H1 (cell line): ENCODE measurements around the gene TFAP2B. TPM values are rescaled to one million over a fixed set of nuclear protein-coding genes. Genes with fewer than 3 reads are reported as not detected.

ENCODE experiments used
- CTCF ChIA-PET: fragments of 300-600 bp; sonication (Branson Sonifier 250); formaldehyde crosslinking; loops from one replicate; lab custom pipeline; 2021; ENCODE audit not compliant: partially characterized antibody; lab: Charles Lee
- POLR2A ChIA-PET: fragments of 300-600 bp; sonication (Branson Sonifier 250); formaldehyde crosslinking; loops from one replicate; lab custom pipeline; 2021; ENCODE audit warnings: inconsistent platforms; ENCODE audit not compliant: partially characterized antibody; lab: Charles Lee
- DNase-seq, 2 experiments: peaks; one replicate each; pipeline versions ENCODE4 v3.0.0 to v3.0.0-alpha.2; 2010 to 2022; ENCODE audit warnings: low spot score in 2 of 2, low read depth in 1 of 2, mixed read lengths in 1 of 2
- FAIRE-seq: peaks from 2 replicates; lab custom pipeline; 2011; peaks lifted over from hg19 to GRCh38; lab: Jason Lieb, UNC
- H2AFZ ChIP-seq: 2 replicates; pipeline ENCODE4 v1.8.1; 2012; ENCODE audit warnings: low read length, inconsistent platforms
- H2AK5ac ChIP-seq: 2 replicates; pipeline ENCODE4 v1.6.1; 2013; ENCODE audit warnings: low read depth, low read length
- H2BK120ac ChIP-seq: replicated peaks from 2 replicates; pipeline ENCODE3; 2013; ENCODE audit warnings: low read depth, low read length, inconsistent platforms
- H2BK12ac ChIP-seq: 2 replicates; pipeline ENCODE4 v1.6.1; 2013; ENCODE audit warnings: low read depth, low read length
- H2BK15ac ChIP-seq: 2 replicates; pipeline ENCODE4 v1.6.1; 2013; ENCODE audit warnings: low read length
- H2BK20ac ChIP-seq: 2 replicates; pipeline ENCODE4 v1.6.1; 2013; ENCODE audit warnings: low read length
- H2BK5ac ChIP-seq: 2 replicates; pipeline ENCODE4 v1.6.1; 2013; ENCODE audit warnings: low read depth, low read length
- H3K14ac ChIP-seq: 2 replicates; pipeline ENCODE4 v1.6.1; 2013; ENCODE audit warnings: inconsistent platforms; ENCODE audit not compliant: insufficient read length
- H3K18ac ChIP-seq: 2 replicates; pipeline ENCODE4 v1.6.1; 2013; ENCODE audit warnings: low read length; ENCODE audit errors: extremely low read depth
- H3K23ac ChIP-seq: 2 replicates; pipeline ENCODE4 v1.6.1; 2013; ENCODE audit warnings: inconsistent platforms; ENCODE audit not compliant: insufficient read length
- H3K23me2 ChIP-seq: 2 replicates; pipeline ENCODE4 v1.6.1; 2013; ENCODE audit warnings: low read depth, low read length
- H3K27ac ChIP-seq: 2 replicates; pipeline ENCODE4 v1.6.1; 2011; ENCODE audit warnings: low read depth, low read length, inconsistent platforms
- H3K27me3 ChIP-seq, 4 experiments: replicated peaks in 1 of 4; 1 replicate in 1 of 4; 2 replicates in 3 of 4; pipeline versions ENCODE4 v1.6.1 to v1.8.1; 2011 to 2013; ENCODE audit warnings: low read length in 3 of 4, mild to moderate bottlenecking in 3 of 4, inconsistent platforms in 2 of 4, mixed read lengths in 2 of 4, moderate library complexity in 1 of 4; ENCODE audit not compliant: control insufficient read depth in 3 of 4, insufficient read depth in 3 of 4; ENCODE audit errors: extremely low read depth in 1 of 4
- H3K36me3 ChIP-seq, 4 experiments: 2 replicates each; pipeline versions ENCODE4 v1.6.1 to v1.8.1; 2011 to 2013; ENCODE audit warnings: mild to moderate bottlenecking in 4 of 4, low read length in 3 of 4, moderate library complexity in 2 of 4, control low read depth in 1 of 4, inconsistent platforms in 1 of 4; ENCODE audit not compliant: insufficient read depth in 4 of 4, control insufficient read depth in 2 of 4
- H3K4ac ChIP-seq: replicated peaks from 2 replicates; pipeline ENCODE3; 2013; ENCODE audit warnings: low read length, low read depth, mixed read lengths, inconsistent platforms; ENCODE audit not compliant: insufficient read length
- H3K4me1 ChIP-seq, 4 experiments: replicated peaks in 1 of 4; 1 replicate in 1 of 4; 2 replicates in 3 of 4; pipeline versions ENCODE4 v1.6.1 to v1.8.1; 2011 to 2013; ENCODE audit warnings: low read length in 3 of 4, inconsistent platforms in 2 of 4, mixed read lengths in 1 of 4; ENCODE audit not compliant: insufficient read depth in 4 of 4, control insufficient read depth in 3 of 4
- H3K4me2 ChIP-seq, 2 experiments: 2 replicates each; pipeline versions ENCODE4 v1.6.1 to v1.8.1; 2011 to 2013; ENCODE audit warnings: low read depth in 2 of 2, low read length in 2 of 2, control low read depth in 1 of 2, inconsistent platforms in 1 of 2, mild to moderate bottlenecking in 1 of 2; ENCODE audit not compliant: insufficient read depth in 1 of 2
- H3K4me3 ChIP-seq, 4 experiments: fragments of 200-600, 300-600 bp in 1 of 4; sonication (generic), shearing (Covaris generic), sonication (Bioruptor Twin) in 1 of 4; 2 replicates each; pipeline versions ENCODE4 v1.5.1 to v1.8.1; 2011 to 2016; ENCODE audit warnings: low read length in 4 of 4, low read depth in 3 of 4, control low read depth in 2 of 4, inconsistent platforms in 2 of 4, mild to moderate bottlenecking in 2 of 4, mixed read lengths in 1 of 4, moderate library complexity in 1 of 4; ENCODE audit not compliant: insufficient read depth in 2 of 4; ENCODE audit errors: extremely low read depth in 1 of 4
- H3K56ac ChIP-seq: replicated peaks from 2 replicates; pipeline ENCODE3; 2013; ENCODE audit warnings: low read depth, mild to moderate bottlenecking, mixed read lengths, low read length, inconsistent platforms; ENCODE audit not compliant: insufficient read length
- H3K79me1 ChIP-seq: 2 replicates; pipeline ENCODE4 v1.6.1; 2013; ENCODE audit warnings: low read depth, low read length, control low read depth
- H3K79me2 ChIP-seq, 2 experiments: 2 replicates each; pipeline versions ENCODE4 v1.6.1 to v1.8.1; 2012 to 2013; ENCODE audit warnings: low read length in 2 of 2, mild to moderate bottlenecking in 2 of 2, inconsistent platforms in 1 of 2; ENCODE audit not compliant: insufficient read depth in 2 of 2, control insufficient read depth in 1 of 2
- H3K9ac ChIP-seq, 4 experiments: replicated peaks in 1 of 4; 1 replicate in 1 of 4; 2 replicates in 3 of 4; pipeline versions ENCODE4 v1.6.1 to v1.8.1; 2011 to 2013; ENCODE audit warnings: low read depth in 3 of 4, low read length in 3 of 4, control low read depth in 2 of 4, mild to moderate bottlenecking in 2 of 4, moderate library complexity in 2 of 4, inconsistent platforms in 1 of 4; ENCODE audit errors: extremely low read depth in 1 of 4
- H3K9me3 ChIP-seq, 2 experiments: 2 replicates each; pipeline versions ENCODE4 v1.6.1 to v1.8.1; 2012 to 2013; ENCODE audit warnings: mild to moderate bottlenecking in 2 of 2, moderate library complexity in 2 of 2, control low read depth in 1 of 2, inconsistent platforms in 1 of 2, low read depth in 1 of 2, low read length in 1 of 2, mixed read lengths in 1 of 2; ENCODE audit not compliant: insufficient read depth in 2 of 2
- H4K20me1 ChIP-seq, 2 experiments: replicated peaks in 1 of 2; 2 replicates each; pipeline versions ENCODE3 to v1.8.1; 2011 to 2013; ENCODE audit warnings: inconsistent platforms in 2 of 2, low read length in 2 of 2, mild to moderate bottlenecking in 1 of 2; ENCODE audit not compliant: insufficient read depth in 2 of 2, control insufficient read depth in 1 of 2
- H4K5ac ChIP-seq: 2 replicates; pipeline ENCODE4 v1.6.1; 2013; ENCODE audit warnings: low read length, low read depth, mixed read lengths, inconsistent platforms; ENCODE audit not compliant: insufficient read length
- H4K8ac ChIP-seq: 2 replicates; pipeline ENCODE4 v1.8.0; 2013; ENCODE audit warnings: mild to moderate bottlenecking, moderate library complexity, low read length, inconsistent platforms; ENCODE audit not compliant: insufficient read depth; ENCODE audit errors: extremely low read depth
- H4K91ac ChIP-seq: replicated peaks from 2 replicates; pipeline ENCODE3; 2013; ENCODE audit warnings: low read length, mixed read lengths, inconsistent platforms; ENCODE audit not compliant: insufficient read length
- NANOG ChIP-seq: IDR thresholded peaks from 2 replicates; pipeline ENCODE4 v1.6.1; 2011; ENCODE audit warnings: low read length, low read depth, mild to moderate bottlenecking, inconsistent platforms; ENCODE audit not compliant: insufficient read depth, poor library complexity, severe bottlenecking
- POLR2A ChIP-seq, 2 experiments: IDR thresholded peaks; 1 replicate in 1 of 2; 2 replicates in 1 of 2; pipeline ENCODE4 v1.6.1; 2011; ENCODE audit warnings: low read depth in 2 of 2, low read length in 2 of 2, mild to moderate bottlenecking in 2 of 2; ENCODE audit errors: control extremely low read depth in 1 of 2
- SP1 ChIP-seq: IDR thresholded peaks from 2 replicates; pipeline ENCODE4 v1.6.1; 2011; ENCODE audit warnings: low read depth, low read length
- WGBS, 2 experiments: shearing (Covaris generic) in 1 of 2; methylation state at CpG; one replicate each; pipeline versions ENCODE4 v1.1.6 to v1.1.7; 2013 to 2015; ENCODE audit warnings: low lambda C conversion rate in 2 of 2, mixed read lengths in 2 of 2, inconsistent platforms in 1 of 2, low coverage in 1 of 2, missing lambda C conversion rate in 1 of 2; ENCODE audit not compliant: insufficient replicate concordance in 2 of 2, insufficient coverage in 1 of 2, insufficient read length in 1 of 2; ENCODE audit errors: extremely low coverage in 1 of 2, missing lambda C conversion rate in 1 of 2; 5-methylcytosine and 5-hydroxymethylcytosine counted together
- polyA plus RNA-seq, 7 experiments: library from polyadenylated mRNA; depleted of rRNA in 3 of 7; stranded (reverse) in 5 of 7; unstranded in 2 of 7; fragments of >200 nt in 5 of 7; fragments of 200-250 nt in 2 of 7; gene quantifications; 1 replicate in 5 of 7; 2 replicates in 1 of 7; 4 replicates in 1 of 7; pipeline versions ENCODE4 v1.2.1 to v1.2.3, GENCODE V29; 2011 to 2013; ENCODE audit warnings: missing spikeins in 2 of 7, mixed read lengths in 2 of 7
- total RNA-seq: library from RNA; stranded (reverse); fragmentation: NEBNext Ultra II Directional; extraction: Animal tissue kit (Norgen Biotek cat#: 25700); gene quantifications from 2 replicates; pipeline ENCODE4 v1.2.1, GENCODE V29; 2021
- TF ChIP-seq, protein P1 (sequence below): IDR thresholded peaks from 2 replicates; pipeline ENCODE4 v1.6.1; 2012; ENCODE audit warnings: inconsistent platforms

TFAP2B gene
- total and polyA plus RNA-seq, 2 of the 8 experiments (the other 6 are each of a cell fraction or from before 2014, with no cell fraction given), result not detected

- Histone ChIP-seq H3K4me1 (no peaks in the 10 kb centered on the region), H3K14ac (no peak overlapping the region), H3K4ac (no peak overlapping the region), H4K20me1 (no peaks in the 10 kb centered on the region), H2AFZ (no peak overlapping the region), H3K9ac (no peak overlapping the region), H3K27ac (no peak overlapping the region), H2BK5ac (no peak overlapping the region), H4K91ac (no peak overlapping the region), H2BK15ac (no peak overlapping the region), H4K8ac (no peak overlapping the region), H2BK12ac (no peak overlapping the region), H3K23me2 (no peaks in the 10 kb centered on the region; the same call in 1 of the 2 replicates), H4K5ac (no peak overlapping the region), H2BK20ac (no peak overlapping the region), H3K4me3 (no peak overlapping the region), H3K9me3 (no peaks in the 10 kb centered on the region), H2BK120ac (no peak overlapping the region), H3K56ac (no peak overlapping the region), H3K4me2 (no peak overlapping the region), H3K79me2 (no peaks in the 10 kb centered on the region), H3K27me3 (no peaks in the 10 kb centered on the region), H3K23ac (no peak overlapping the region), H2AK5ac (no peak overlapping the region), H3K36me3 (no peaks in the 10 kb centered on the region), H3K79me1 (no peaks in the 10 kb centered on the region), H3K18ac (no peak overlapping the region)
- FAIRE-seq (no peak), DNase-seq (no peak)
- TF ChIP-seq, protein P1, sequence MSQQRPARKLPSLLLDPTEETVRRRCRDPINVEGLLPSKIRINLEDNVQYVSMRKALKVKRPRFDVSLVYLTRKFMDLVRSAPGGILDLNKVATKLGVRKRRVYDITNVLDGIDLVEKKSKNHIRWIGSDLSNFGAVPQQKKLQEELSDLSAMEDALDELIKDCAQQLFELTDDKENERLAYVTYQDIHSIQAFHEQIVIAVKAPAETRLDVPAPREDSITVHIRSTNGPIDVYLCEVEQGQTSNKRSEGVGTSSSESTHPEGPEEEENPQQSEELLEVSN, result no peak
- no peak for TF ChIP-seq NANOG
- TF ChIP-seq SP1, result no peak
- TF ChIP-seq POLR2A (IDR thresholded peaks at IDR 0.05; ENCODE audit: control extremely low read depth in 1 of 2, low read depth in 2 of 2, low read length in 2 of 2), result no peak
- CTCF ChIA-PET, result interaction anchor here (0.9 to 1.2 kb wide), 4 partner anchors 8 to 1122 kb away, joined by 3 to 7 read pairs (median 3); no protein-coding TSS in a partner anchor
- WGBS, 2 experiments, result 95% methylated on average over 1 of the region's 1 CpG; no CpG with 5 or more reads in 1 of the 2 experiments
- POLR2A ChIA-PET, result no interaction called here
These were observed 25.9 kb upstream of the TFAP2B start for GRCh38 chr6:50792771-50793170.
